Stimulated activated CD8-positive, alpha-beta memory T cell treated with anti-CD3 and anti-CD28 coated beads, Interleukin-4, amount 100 ng/mL, for 1 hour (primary cell): Measurements from ENCODE around the gene GAGE12F.
"Not testable (repeated sequence)": the region's sequence is repeated elsewhere in the genome, so short reads cannot be mapped to it uniquely, and the experiment has no call there.

Source experiments
- DNase-seq, 2 donors: peaks; one replicate each; pipeline ENCODE4 v3.0.0-alpha.2; 2020; ENCODE audit warnings: low read depth in 2 of 2, low spot score in 1 of 2

GAGE12F gene

GRCh38 chrX:49560542-49560941 lies at the start of gene GAGE12F:
TSS of gene GAGE12F (plus strand) at chrX:49560842. CDS start at chrX:49561997, 1,155 bp downstream.
- not testable (repeated sequence) for DNase-seq

- DNase-seq: not testable (repeated sequence)
These were observed 28.8 kb upstream of the GAGE12F start, which contains the start of gene GAGE12C for GRCh38 chrX:49531877-49532276. TSS of gene GAGE12C (plus strand) at chrX:49532177. CDS start at chrX:49533332, 1,155 bp downstream.

GRCh38 chrX:49541433-49541832 lies 19.2 kb upstream of the GAGE12F start, which contains the start of gene GAGE12D:
TSS of gene GAGE12D (plus strand) at chrX:49541733. CDS start at chrX:49542888, 1,155 bp downstream.
- DNase-seq: not testable (repeated sequence)

- not testable (repeated sequence) for DNase-seq
These were observed 9.7 kb upstream of the GAGE12F start, which contains the start of gene GAGE12E for GRCh38 chrX:49550989-49551388. TSS of gene GAGE12E (plus strand) at chrX:49551289. CDS start at chrX:49552444, 1,155 bp downstream.

- DNase-seq: not testable (repeated sequence)
These were observed 8.1 kb downstream of the GAGE12F start for GRCh38 chrX:49568728-49569127.

- DNase-seq: not testable (repeated sequence)
These were observed 8.5 kb downstream of the GAGE12F start for GRCh38 chrX:49569152-49569551.

- DNase-seq: not testable (repeated sequence)
These were observed 9.5 kb downstream of the GAGE12F start, which contains the start of gene GAGE12G for GRCh38 chrX:49570100-49570499. TSS of gene GAGE12G (plus strand) at chrX:49570400. CDS start at chrX:49571555, 1,155 bp downstream.

- DNase-seq: not testable (repeated sequence)
These were observed 19.0 kb downstream of the GAGE12F start, which contains the start of gene GAGE12H for GRCh38 chrX:49579649-49580048. TSS of gene GAGE12H (plus strand) at chrX:49579949. CDS start at chrX:49581104, 1,155 bp downstream.

GRCh38 chrX:49589196-49589595 lies 28.6 kb downstream of the GAGE12F start, which contains the start of gene GAGE2A:
TSS of gene GAGE2A (plus strand) at chrX:49589496. CDS start at chrX:49590651, 1,155 bp downstream.
- not testable (repeated sequence) for DNase-seq

GRCh38 chrX:49589769-49590478 lies 29.3 kb downstream of the GAGE12F start:
- DNase-seq: not testable (repeated sequence)

GRCh38 chrX:49590488-49590887 lies 29.8 kb downstream of the GAGE12F start:
- DNase-seq: not testable (repeated sequence)

- not testable (repeated sequence) for DNase-seq
These were observed 38.1 kb downstream of the GAGE12F start, which contains the start of gene GAGE1 for GRCh38 chrX:49598720-49599119. TSS of gene GAGE1 (plus strand) at chrX:49599020. CDS start at chrX:49600175, 1,155 bp downstream.

GRCh38 chrX:49610718-49611310 lies 50.2 kb downstream of the GAGE12F start:
- DNase-seq: no peak
